Measurements from ENCODE around the gene PODXL. TPM values are rescaled to one million over a fixed set of nuclear protein-coding genes. Genes with fewer than 3 reads are reported as not detected.
A peak's percentile ranks its signal among the peaks of the same experiment; 100 is the strongest.

The PODXL gene
- total and polyA plus RNA-seq, 2 of the 8 experiments (the other 6 are each of a cell fraction or from before 2014, with no cell fraction given), result 638 to 925 TPM

- no peak overlapping the region for H2BK15ac ChIP-seq (ENCODE audit: low read length)
- no peak overlapping the region for H2BK120ac ChIP-seq (replicated peaks; ENCODE audit: low read depth, low read length)
- H2BK20ac ChIP-seq (ENCODE audit: low read length), result no peak overlapping the region
- H3K4me2 ChIP-seq (ENCODE audit: insufficient read depth in 1 of 2, low read depth in 2 of 2, low read length in 2 of 2), result no peak overlapping the region
- peaks cover 2 to 3% of the 10 kb centered on the region in 2 experiments for H4K20me1 ChIP-seq (replicated peaks in 1 of 2; ENCODE audit: control insufficient read depth in 1 of 2, insufficient read depth in 2 of 2, low read length in 2 of 2)
- no peaks in the 10 kb centered on the region for H3K79me2 ChIP-seq (ENCODE audit: control insufficient read depth in 1 of 2, insufficient read depth in 2 of 2, low read length in 2 of 2)
- H2BK12ac ChIP-seq (ENCODE audit: low read depth, low read length), result no peak overlapping the region
- no peak overlapping the region for H3K4me3 ChIP-seq (ENCODE audit: extremely low read depth in 1 of 4, insufficient read depth in 2 of 4, low read depth in 3 of 4, low read length in 4 of 4)
- H3K36me3 ChIP-seq (ENCODE audit: control insufficient read depth in 2 of 4, insufficient read depth in 4 of 4, low read length in 3 of 4), result peaks cover 13 to 51% (median 37%) of the 10 kb centered on the region in 4 experiments
- H2AFZ ChIP-seq (ENCODE audit: low read length), result no peak overlapping the region
- no peak overlapping the region for H3K56ac ChIP-seq (replicated peaks; ENCODE audit: insufficient read length, low read depth, low read length)
- POLR2A ChIA-PET (ENCODE audit: partially characterized antibody), result interaction anchor here (0.6 to 2.3 kb wide), 8 partner anchors 8 to 172 kb away, joined by 3 to 7 read pairs (median 4); partner anchors contain the start of gene MKLN1
- H2BK5ac ChIP-seq (ENCODE audit: low read depth, low read length), result no peak overlapping the region
- no peaks in the 10 kb centered on the region for H3K27me3 ChIP-seq (replicated peaks in 1 of 4; ENCODE audit: control insufficient read depth in 3 of 4, extremely low read depth in 1 of 4, insufficient read depth in 3 of 4, low read length in 3 of 4)
- H3K23me2 ChIP-seq (ENCODE audit: low read depth, low read length), result no peaks in the 10 kb centered on the region; the same call in 1 of the 2 replicates
- no peak overlapping the region for H3K4ac ChIP-seq (replicated peaks; ENCODE audit: insufficient read length, low read depth, low read length)
- H3K4me1 ChIP-seq (replicated peaks in 1 of 4; ENCODE audit: control insufficient read depth in 3 of 4, insufficient read depth in 4 of 4, low read length in 3 of 4), result peaks cover 0 to 5% (median 0%) of the 10 kb centered on the region in 4 experiments; a peak in 1 of 7 replicates
- H3K23ac ChIP-seq (ENCODE audit: insufficient read length), result no peak overlapping the region
- no peak overlapping the region for H4K5ac ChIP-seq (ENCODE audit: insufficient read length, low read depth, low read length)
- H3K79me1 ChIP-seq (ENCODE audit: low read depth, low read length), result no peaks in the 10 kb centered on the region; the same call in 1 of the 2 replicates
- TF ChIP-seq POLR2A (IDR thresholded peaks at IDR 0.05; ENCODE audit: control extremely low read depth in 1 of 2, low read depth in 2 of 2, low read length in 2 of 2) (peak in 1 of 2 experiments; percentile 26; a peak in 1 of 3 replicates), E2F6 (IDR thresholded peaks at IDR 0.05) (no peak), NANOG (IDR thresholded peaks at IDR 0.05; ENCODE audit: insufficient read depth, low read depth, low read length, poor library complexity, severe bottlenecking) (no peak), POLR2AphosphoS5 (IDR thresholded peaks at IDR 0.05; ENCODE audit: low read depth, low read length) (peak; percentile 77), RNF2 (IDR thresholded peaks at IDR 0.05; ENCODE audit: borderline replicate concordance, low read depth, low read length, missing control alignments, poor library complexity, severe bottlenecking) (no peak), BCL11A (IDR thresholded peaks at IDR 0.05; ENCODE audit: low read depth in 2 of 2, low read length in 2 of 2) (no peak)
- TF ChIP-seq, protein P1, sequence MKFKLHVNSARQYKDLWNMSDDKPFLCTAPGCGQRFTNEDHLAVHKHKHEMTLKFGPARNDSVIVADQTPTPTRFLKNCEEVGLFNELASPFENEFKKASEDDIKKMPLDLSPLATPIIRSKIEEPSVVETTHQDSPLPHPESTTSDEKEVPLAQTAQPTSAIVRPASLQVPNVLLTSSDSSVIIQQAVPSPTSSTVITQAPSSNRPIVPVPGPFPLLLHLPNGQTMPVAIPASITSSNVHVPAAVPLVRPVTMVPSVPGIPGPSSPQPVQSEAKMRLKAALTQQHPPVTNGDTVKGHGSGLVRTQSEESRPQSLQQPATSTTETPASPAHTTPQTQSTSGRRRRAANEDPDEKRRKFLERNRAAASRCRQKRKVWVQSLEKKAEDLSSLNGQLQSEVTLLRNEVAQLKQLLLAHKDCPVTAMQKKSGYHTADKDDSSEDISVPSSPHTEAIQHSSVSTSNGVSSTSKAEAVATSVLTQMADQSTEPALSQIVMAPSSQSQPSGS (IDR thresholded peaks at IDR 0.05; ENCODE audit: low read length), result peak; percentile 19; the same call in 1 of the 2 replicates
- no peak overlapping the region for H3K14ac ChIP-seq (ENCODE audit: insufficient read length)
- no peak overlapping the region for H3K9ac ChIP-seq (replicated peaks in 1 of 4; ENCODE audit: extremely low read depth in 1 of 4, low read depth in 3 of 4, low read length in 3 of 4)
- WGBS, 2 experiments (ENCODE audit: extremely low coverage in 1 of 2, insufficient coverage in 1 of 2, insufficient read length in 1 of 2, insufficient replicate concordance in 2 of 2, low coverage in 1 of 2, low lambda C conversion rate in 2 of 2, missing lambda C conversion rate in 1 of 2), result 77% methylated on average over 7 of the region's 7 CpGs; no CpG with 5 or more reads in 1 of the 2 experiments
- no peak overlapping the region for H4K91ac ChIP-seq (replicated peaks; ENCODE audit: insufficient read length, low read length)
- H3K27ac ChIP-seq (ENCODE audit: low read depth, low read length), result peak overlapping the region; percentile 24; the same call in 1 of the 2 replicates
- H3K9me3 ChIP-seq (ENCODE audit: insufficient read depth in 2 of 2, low read depth in 1 of 2, low read length in 1 of 2), result no peaks in the 10 kb centered on the region
- no peak for DNase-seq (ENCODE audit: low read depth in 1 of 2, low spot score in 2 of 2)
- H4K8ac ChIP-seq (ENCODE audit: extremely low read depth, insufficient read depth, low read length), result no peak overlapping the region
- no peak overlapping the region for H3K18ac ChIP-seq (ENCODE audit: extremely low read depth, low read length)
- CTCF ChIA-PET (ENCODE audit: partially characterized antibody), result interaction anchor here (1.2 to 4.0 kb wide), 2 partner anchors 10 to 18 kb away, joined by 5 to 22 read pairs; no protein-coding TSS in a partner anchor
- no peak for FAIRE-seq
- H2AK5ac ChIP-seq (ENCODE audit: low read depth, low read length), result no peak overlapping the region
Observed at GRCh38 chr7:131497454-131497853, 59.0 kb downstream of the PODXL start.

All from H1 (cell line).